ENCODE results near the gene MRPL17. TPM values are rescaled to one million over a fixed set of nuclear protein-coding genes. Genes with fewer than 3 reads are reported as not detected.

MRPL17 gene
- total and polyA plus RNA-seq, 2 of the 13 experiments (the other 11 are each of a cell fraction or from before 2014, with no cell fraction given), result 59.4 to 90.0 TPM

DNA sequence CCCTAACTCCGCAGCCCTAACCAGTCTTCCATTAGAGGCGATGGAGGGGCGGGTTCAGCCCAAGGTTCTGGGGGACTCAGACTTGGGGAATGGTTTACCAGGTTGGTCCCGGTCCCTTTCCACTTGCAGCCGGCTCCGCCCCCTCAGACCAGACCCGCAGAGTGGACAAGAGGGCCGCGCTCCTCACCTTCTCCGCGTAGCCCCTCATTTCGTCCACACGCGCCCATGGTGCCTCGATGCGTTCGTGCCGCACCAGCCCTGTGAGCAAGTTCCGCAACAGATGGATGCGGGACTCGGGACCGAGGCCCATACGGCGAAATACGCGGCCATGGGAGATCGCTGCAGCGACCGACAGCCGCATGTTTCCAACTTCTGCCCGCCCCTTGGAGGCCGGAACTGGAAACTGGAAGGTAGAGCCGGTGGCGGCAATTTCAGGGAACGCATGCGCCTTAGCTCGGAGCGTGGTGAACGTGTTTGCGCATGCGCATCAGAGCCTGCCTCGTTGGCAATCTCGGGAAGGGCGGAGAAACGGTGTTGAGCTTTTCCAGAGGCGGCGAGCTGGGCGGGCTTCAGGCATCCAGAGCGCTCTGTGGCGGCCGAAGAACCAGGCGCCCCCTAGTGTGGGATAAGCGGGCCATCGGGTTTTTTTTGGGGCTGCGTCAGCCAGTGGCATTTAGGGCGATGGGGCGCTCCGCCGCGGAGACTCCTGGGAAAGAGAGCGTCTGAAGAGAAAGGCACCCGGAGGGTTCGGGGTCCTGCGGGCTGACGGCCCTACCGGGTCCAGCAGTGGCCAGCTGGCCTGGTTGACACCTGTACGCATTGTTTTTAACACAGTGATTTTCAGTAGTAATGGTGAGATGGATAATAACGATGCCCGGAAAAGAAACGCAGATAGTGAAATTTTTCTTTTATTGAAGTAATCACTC lies at the start of gene MRPL17 (continued):
- TF ChIP-seq TRIM22 (IDR thresholded peaks at IDR 0.05) (no peak), ELF1 (CRISPR knock-in tag; IDR thresholded peaks at IDR 0.05) (peak; percentile 86), NR1H2 (CRISPR knock-in tag; IDR thresholded peaks at IDR 0.05; ENCODE audit: borderline replicate concordance, low read depth) (no peak; the same call in 1 of the 2 replicates), CREM (IDR thresholded peaks at IDR 0.05) (peak; percentile 58), CREM (CRISPR knock-in tag; IDR thresholded peaks at IDR 0.05) (no peak), KLF9 (CRISPR knock-in tag; IDR thresholded peaks at IDR 0.05; ENCODE audit: low read depth) (no peak; the same call in none of the 2 replicates), FOXC1 (CRISPR knock-in tag; IDR thresholded peaks at IDR 0.05; ENCODE audit: borderline replicate concordance) (peak; percentile 88; the same call in 1 of the 2 replicates), MYNN (CRISPR knock-in tag; IDR thresholded peaks at IDR 0.05; ENCODE audit: low read depth) (peak; percentile 68; the same call in 1 of the 2 replicates), ZNF615 (CRISPR knock-in tag; IDR thresholded peaks at IDR 0.05; ENCODE audit: borderline replicate concordance) (no peak; the same call in 1 of the 2 replicates), YY1 (IDR thresholded peaks at IDR 0.05; ENCODE audit: insufficient read depth, insufficient replicate concordance, low read depth, low read length) (peak; percentile 77), RFX3 (CRISPR knock-in tag; IDR thresholded peaks at IDR 0.05) (no peak; the same call in 1 of the 2 replicates), STAT6 (CRISPR knock-in tag; IDR thresholded peaks at IDR 0.05; ENCODE audit: borderline replicate concordance) (peak; percentile 91; the same call in 1 of the 2 replicates), ATF7-NPFF (CRISPR knock-in tag; IDR thresholded peaks at IDR 0.05; ENCODE audit: low read depth) (peak; percentile 89; the same call in 1 of the 2 replicates), ZNF367 (CRISPR knock-in tag; IDR thresholded peaks at IDR 0.05; ENCODE audit: borderline replicate concordance) (no peak; the same call in 1 of the 2 replicates), REXO4 (CRISPR knock-in tag; IDR thresholded peaks at IDR 0.05; ENCODE audit: borderline replicate concordance) (no peak), ISX (CRISPR knock-in tag; conservative IDR thresholded peaks at IDR 0.05) (no peak), ZNF598 (CRISPR knock-in tag; IDR thresholded peaks at IDR 0.05; ENCODE audit: borderline replicate concordance) (peak; percentile 98; the same call in 1 of the 2 replicates), ARHGAP35 (CRISPR knock-in tag; IDR thresholded peaks at IDR 0.05; ENCODE audit: borderline replicate concordance) (peak; percentile 97), HNRNPK (IDR thresholded peaks at IDR 0.05; ENCODE audit: low read depth, low read length, poor library complexity, severe bottlenecking) (no peak)
- TF ChIP-seq, protein P1, sequence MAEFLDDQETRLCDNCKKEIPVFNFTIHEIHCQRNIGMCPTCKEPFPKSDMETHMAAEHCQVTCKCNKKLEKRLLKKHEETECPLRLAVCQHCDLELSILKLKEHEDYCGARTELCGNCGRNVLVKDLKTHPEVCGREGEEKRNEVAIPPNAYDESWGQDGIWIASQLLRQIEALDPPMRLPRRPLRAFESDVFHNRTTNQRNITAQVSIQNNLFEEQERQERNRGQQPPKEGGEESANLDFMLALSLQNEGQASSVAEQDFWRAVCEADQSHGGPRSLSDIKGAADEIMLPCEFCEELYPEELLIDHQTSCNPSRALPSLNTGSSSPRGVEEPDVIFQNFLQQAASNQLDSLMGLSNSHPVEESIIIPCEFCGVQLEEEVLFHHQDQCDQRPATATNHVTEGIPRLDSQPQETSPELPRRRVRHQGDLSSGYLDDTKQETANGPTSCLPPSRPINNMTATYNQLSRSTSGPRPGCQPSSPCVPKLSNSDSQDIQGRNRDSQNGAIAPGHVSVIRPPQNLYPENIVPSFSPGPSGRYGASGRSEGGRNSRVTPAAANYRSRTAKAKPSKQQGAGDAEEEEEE (CRISPR knock-in tag; IDR thresholded peaks at IDR 0.05; ENCODE audit: borderline replicate concordance), result no peak; the same call in 1 of the 2 replicates
- TF ChIP-seq, protein P2, sequence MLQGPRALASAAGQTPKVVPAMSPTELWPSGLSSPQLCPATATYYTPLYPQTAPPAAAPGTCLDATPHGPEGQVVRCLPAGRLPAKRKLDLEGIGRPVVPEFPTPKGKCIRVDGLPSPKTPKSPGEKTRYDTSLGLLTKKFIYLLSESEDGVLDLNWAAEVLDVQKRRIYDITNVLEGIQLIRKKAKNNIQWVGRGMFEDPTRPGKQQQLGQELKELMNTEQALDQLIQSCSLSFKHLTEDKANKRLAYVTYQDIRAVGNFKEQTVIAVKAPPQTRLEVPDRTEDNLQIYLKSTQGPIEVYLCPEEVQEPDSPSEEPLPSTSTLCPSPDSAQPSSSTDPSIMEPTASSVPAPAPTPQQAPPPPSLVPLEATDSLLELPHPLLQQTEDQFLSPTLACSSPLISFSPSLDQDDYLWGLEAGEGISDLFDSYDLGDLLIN (CRISPR knock-in tag; IDR thresholded peaks at IDR 0.05; ENCODE audit: borderline replicate concordance), result peak; percentile 58; the same call in 1 of the 2 replicates

Data from HepG2 (cell line).